HFFc6 (cell line): ENCODE results near the gene GTSE1. TPM values are rescaled to one million over a fixed set of nuclear protein-coding genes. Genes with fewer than 3 reads are reported as not detected.

ENCODE experiments used
- DNase-seq: peaks from one replicate; pipeline ENCODE4 v3.0.0-alpha.2; 2018
- H3K27ac Mint-ChIP-seq: 2 replicates; pipeline ENCODE4 v1.8.0; 2020; ENCODE audit warnings: mild to moderate bottlenecking, mixed read lengths
- H3K27me3 Mint-ChIP-seq: 2 replicates; pipeline ENCODE4 v1.8.0; 2021; ENCODE audit warnings: mild to moderate bottlenecking, moderate library complexity, mixed read lengths; ENCODE audit not compliant: insufficient read depth
- H3K36me3 Mint-ChIP-seq: 2 replicates; pipeline ENCODE4 v1.8.0; 2021; ENCODE audit warnings: low read depth, mixed read lengths
- H3K4me1 Mint-ChIP-seq: 2 replicates; pipeline ENCODE4 v1.8.0; 2020; ENCODE audit warnings: low read depth, mixed read lengths
- H3K4me3 Mint-ChIP-seq: 2 replicates; pipeline ENCODE4 v1.8.0; 2020; ENCODE audit warnings: mild to moderate bottlenecking, moderate library complexity, mixed read lengths
- H3K9me3 Mint-ChIP-seq: 2 replicates; pipeline ENCODE4 v1.8.0; 2020; ENCODE audit warnings: mild to moderate bottlenecking, mixed read lengths
- CTCF ChIP-seq: fragments of 200-600 bp; sonication (generic); IDR thresholded peaks from 2 replicates; pipeline ENCODE4 v1.5.0; 2021; ENCODE audit warnings: antibody characterized with exemption, mild to moderate bottlenecking
- total RNA-seq, 6 experiments: library from RNA; stranded (reverse); fragmentation: NEBNext Ultra II Directional; extraction: Animal tissue kit (Norgen Biotek cat#: 25700); gene quantifications; 2 replicates in 1 of 6; 3 replicates in 5 of 6; pipeline ENCODE4 v1.2.3, GENCODE V29; 2021

Gene GTSE1
- total RNA-seq, 6 experiments from 2014 or later: 12.4 to 30.5 (median 27.9) TPM

DNA sequence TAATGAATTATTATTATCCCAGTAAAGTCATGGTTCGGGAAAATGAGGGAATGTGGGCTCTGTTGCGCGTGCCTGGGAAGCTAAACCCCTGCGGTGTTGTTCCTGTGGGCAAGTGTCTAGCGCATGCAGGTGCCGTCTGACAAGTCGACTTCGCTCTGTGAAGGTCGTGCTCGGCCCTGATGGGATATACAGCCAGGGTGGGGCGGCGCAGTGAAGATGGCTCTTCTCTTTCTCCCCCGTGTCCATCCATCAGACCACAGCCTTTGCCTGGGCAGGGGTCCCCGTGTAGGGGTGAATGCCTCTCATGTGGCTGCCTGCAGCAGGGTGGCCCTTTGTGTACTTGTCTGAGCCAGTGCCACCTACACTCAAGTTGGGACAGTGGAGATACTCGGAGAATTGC lies 26.0 kb downstream of the GTSE1 start:
- no peak overlapping the region for H3K4me3 Mint-ChIP-seq
- no peak overlapping the region for H3K27ac Mint-ChIP-seq
- H3K27me3 Mint-ChIP-seq: no peaks in the 10 kb centered on the region; the same call in 1 of the 2 replicates
- no peaks in the 10 kb centered on the region for H3K9me3 Mint-ChIP-seq
- no peak for TF ChIP-seq CTCF
- DNase-seq: no peak
- H3K4me1 Mint-ChIP-seq: no peaks in the 10 kb centered on the region
- peaks cover 33% of the 10 kb centered on the region for H3K36me3 Mint-ChIP-seq

DNA sequence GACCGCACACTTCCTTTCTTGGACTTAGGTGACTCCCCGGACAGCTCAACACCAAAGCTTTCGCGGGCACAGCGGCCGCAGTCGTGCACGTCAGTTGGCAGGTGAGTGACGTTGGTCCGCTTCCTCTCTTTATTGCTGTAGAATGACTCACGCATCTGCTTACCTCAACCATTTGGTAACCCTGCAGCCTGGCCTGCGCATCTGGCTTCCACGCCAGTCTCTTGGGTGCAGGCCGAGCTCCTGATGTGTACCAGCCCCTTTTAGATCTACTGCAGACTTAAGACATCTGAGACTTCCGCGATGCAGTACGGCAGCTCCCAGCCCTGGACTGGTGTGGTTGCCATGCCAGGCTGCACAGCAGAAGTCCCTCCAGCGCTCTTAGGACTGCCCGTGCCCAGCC lies 26.5 kb downstream of the GTSE1 start:
- Mint-ChIP-seq H3K27ac (no peak overlapping the region), H3K27me3 (no peaks in the 10 kb centered on the region; the same call in 1 of the 2 replicates), H3K4me1 (no peaks in the 10 kb centered on the region), H3K4me3 (no peak overlapping the region), H3K9me3 (no peaks in the 10 kb centered on the region), H3K36me3 (peaks cover 32% of the 10 kb centered on the region)
- TF ChIP-seq CTCF: no peak
- no peak for DNase-seq

GRCh38 chr22:46326066-46326680 lies 29.5 kb downstream of the GTSE1 start:
- TF ChIP-seq CTCF: no peak
- H3K4me1 Mint-ChIP-seq: no peaks in the 10 kb centered on the region
- no peak overlapping the region for H3K27ac Mint-ChIP-seq

DNA sequence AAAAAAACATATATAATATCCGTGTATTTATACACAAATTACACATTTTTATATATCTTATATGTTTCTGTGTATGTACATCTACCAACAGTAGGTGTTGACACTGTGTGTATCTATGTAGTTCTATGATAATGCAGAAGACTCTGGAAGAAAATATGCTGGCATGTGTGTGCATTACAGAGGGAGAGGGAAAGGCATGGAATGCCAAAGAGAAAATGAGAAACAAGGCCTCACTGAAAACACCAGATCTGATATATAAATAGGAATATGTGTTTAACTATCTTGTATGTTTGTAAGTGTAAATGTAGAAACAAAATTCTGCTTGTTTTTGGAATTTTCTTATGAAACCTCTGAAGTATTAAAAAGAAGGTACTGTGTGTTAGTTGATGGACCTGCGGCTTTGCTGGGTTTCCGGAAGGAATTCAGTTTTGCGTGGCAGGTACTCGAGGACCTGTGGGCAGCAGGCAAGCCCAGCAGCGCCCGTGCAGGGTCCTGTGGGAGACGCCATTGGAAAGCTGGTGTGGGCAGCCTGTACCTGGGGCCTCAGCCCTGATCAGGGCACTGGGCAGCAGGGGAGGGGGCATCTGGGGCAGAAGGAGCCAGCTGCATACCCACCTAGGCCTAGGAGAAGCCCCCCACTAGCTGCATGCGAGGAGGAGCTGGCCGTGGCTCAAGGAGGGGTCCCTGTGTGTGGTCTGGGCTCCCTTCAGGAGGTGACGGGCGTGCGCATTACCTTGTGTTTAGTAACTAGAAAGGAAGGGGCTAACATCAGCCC lies 31.2 kb downstream of the GTSE1 start:
- H3K27me3 Mint-ChIP-seq: peaks cover 4% of the 10 kb centered on the region
- H3K36me3 Mint-ChIP-seq: peaks cover 14% of the 10 kb centered on the region
- no peak for TF ChIP-seq CTCF

More at GRCh38 chr22:46326066-46326680, 29.5 kb downstream of the GTSE1 start:
- H3K4me3 Mint-ChIP-seq: no peak overlapping the region
- H3K27me3 Mint-ChIP-seq: peaks cover 3% of the 10 kb centered on the region
- H3K36me3 Mint-ChIP-seq: peaks cover 16% of the 10 kb centered on the region
- no peak for DNase-seq
- no peaks in the 10 kb centered on the region for H3K9me3 Mint-ChIP-seq

GRCh38 chr22:46328797-46329196 lies 32.1 kb downstream of the GTSE1 start:
- Mint-ChIP-seq H3K9me3 (no peaks in the 10 kb centered on the region), H3K27me3 (peaks cover 4% of the 10 kb centered on the region), H3K36me3 (peaks cover 13% of the 10 kb centered on the region; the same call in 1 of the 2 replicates), H3K4me3 (no peak overlapping the region), H3K27ac (no peak overlapping the region), H3K4me1 (no peaks in the 10 kb centered on the region)
- TF ChIP-seq CTCF: no peak
- DNase-seq: no peak

More for the DNA sequence above, 31.2 kb downstream of the GTSE1 start:
- H3K4me1 Mint-ChIP-seq: no peaks in the 10 kb centered on the region
- no peaks in the 10 kb centered on the region for H3K9me3 Mint-ChIP-seq
- H3K27ac Mint-ChIP-seq: no peak overlapping the region
- no peak overlapping the region for H3K4me3 Mint-ChIP-seq
- DNase-seq: no peak
